Stimulated activated CD8-positive, alpha-beta memory T cell treated with anti-CD3 and anti-CD28 coated beads, Interleukin-15, amount 100 ng/mL, for 24 hours (primary cell): Measurements from ENCODE around the gene IQCM.

Experiments used
- DNase-seq: peaks from one replicate; pipeline ENCODE4 v3.0.0-alpha.2; 2020; ENCODE audit warnings: low read depth

IQCM gene

GRCh38 chr4:149709640-149710039 lies 106.0 kb downstream of the IQCM start:
- DNase-seq: no peak

- DNase-seq: no peak
These were observed 107.0 kb downstream of the IQCM start for GRCh38 chr4:149708513-149709130.

DNA sequence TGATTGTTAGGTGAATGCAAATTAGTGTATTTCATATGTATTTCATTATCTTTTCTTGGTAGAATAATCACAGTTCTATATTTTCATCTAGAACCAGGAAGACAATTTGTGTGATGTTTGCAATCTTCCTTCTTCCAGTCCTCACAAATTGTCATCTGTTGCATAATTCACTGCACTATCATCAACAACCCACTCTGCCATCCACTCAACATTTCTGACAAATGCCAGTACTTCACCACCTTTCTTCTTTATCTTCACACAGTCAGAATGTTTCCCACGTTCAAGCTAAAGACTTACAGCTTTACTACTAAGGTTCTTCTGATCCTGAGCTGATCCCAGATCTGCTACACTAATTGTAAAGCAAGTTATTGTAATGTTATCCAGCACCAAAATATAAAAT lies 107.8 kb downstream of the IQCM start:
- DNase-seq: no peak

- no peak for DNase-seq
These were observed 108.7 kb downstream of the IQCM start for GRCh38 chr4:149706942-149707341.

DNA sequence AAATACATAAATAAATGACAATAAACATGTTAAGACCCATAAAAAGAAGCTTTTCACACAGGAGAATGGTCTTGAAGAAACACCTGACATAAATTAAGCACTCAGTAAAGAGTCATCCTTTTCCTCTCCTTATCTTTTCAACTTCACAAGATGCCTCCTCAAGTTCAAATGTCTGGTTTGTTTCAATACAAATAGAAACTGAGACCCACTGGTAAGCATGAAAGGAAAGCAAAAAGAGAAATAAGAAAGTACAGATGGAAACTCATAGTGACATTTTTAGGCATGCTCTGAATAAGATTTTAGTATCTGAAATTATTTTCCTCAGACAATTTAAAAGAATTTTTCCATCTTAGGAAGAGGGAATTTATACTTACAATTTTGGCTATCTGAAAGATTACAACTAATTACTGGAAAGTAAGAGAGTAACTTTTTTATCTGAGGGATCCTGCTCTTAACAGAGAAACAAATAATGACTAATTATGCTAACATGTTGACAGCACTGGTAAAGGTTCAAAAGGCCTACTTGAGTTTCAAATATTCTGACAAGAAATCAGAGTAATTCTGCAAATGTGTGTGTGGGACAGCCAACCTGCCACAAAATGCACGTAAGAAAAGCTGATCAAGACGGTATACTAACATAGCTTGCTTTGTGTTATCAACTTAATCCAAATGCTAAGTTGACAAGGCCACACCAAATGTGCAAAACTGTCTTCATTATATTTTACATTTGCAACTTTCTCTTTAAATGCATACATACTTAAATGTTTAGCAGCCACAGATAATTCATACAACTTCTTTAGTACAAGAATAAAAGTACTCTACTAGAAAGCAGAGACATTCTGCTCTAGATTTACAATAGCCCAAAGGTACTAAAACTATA lies 113.0 kb downstream of the IQCM start:
- no peak for DNase-seq

- no peak for DNase-seq
These were observed 114.0 kb downstream of the IQCM start for GRCh38 chr4:149701435-149702156.

GRCh38 chr4:149700272-149700671 lies 115.4 kb downstream of the IQCM start:
- DNase-seq: no peak

- no peak for DNase-seq
These were observed 116.0 kb downstream of the IQCM start for GRCh38 chr4:149699642-149700041.

GRCh38 chr4:149690726-149691125 lies 124.9 kb downstream of the IQCM start:
- DNase-seq: no peak

- no peak for DNase-seq
These were observed 131.1 kb downstream of the IQCM start for GRCh38 chr4:149684516-149684915.

GRCh38 chr4:149676076-149676475 lies 139.6 kb downstream of the IQCM start:
- no peak for DNase-seq

DNA sequence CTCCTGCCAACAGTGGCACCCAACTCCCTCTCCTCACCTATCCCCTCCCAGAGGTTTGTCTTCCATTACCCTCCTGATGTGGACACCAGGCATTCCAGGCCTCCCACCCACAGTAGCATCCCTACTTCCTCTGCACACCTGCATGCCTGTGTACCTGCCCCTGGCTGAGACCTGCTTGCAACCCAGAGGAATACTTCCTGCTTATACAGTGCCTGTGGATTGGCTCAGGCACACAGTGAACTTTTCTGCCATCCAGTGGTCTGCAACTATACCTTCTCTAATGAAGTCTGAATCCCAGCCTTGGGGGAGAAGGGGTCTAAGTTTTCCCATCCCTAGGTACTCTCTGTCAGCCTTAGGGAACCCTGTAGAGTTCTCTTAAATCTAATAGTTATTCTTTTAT lies 169.9 kb downstream of the IQCM start:
- DNase-seq: no peak

DNA sequence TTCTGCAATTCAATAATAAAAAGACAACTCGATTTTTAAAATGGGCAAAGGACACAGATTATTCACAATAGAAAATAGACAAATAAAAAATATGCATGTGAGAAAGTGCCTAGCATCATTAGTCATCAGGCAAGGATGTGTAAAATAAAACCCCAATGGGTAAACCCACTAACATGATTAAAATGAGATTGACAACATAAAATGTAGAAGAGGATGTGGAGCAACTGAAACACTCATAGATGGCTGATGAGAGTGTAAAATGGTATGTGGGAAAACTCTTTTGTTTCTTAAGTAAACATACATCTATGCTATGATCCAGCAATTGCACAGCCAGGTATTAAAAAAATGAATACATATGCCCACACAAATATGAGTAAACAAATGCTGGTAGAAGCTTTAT lies 177.6 kb downstream of the IQCM start:
- DNase-seq: no peak

DNA sequence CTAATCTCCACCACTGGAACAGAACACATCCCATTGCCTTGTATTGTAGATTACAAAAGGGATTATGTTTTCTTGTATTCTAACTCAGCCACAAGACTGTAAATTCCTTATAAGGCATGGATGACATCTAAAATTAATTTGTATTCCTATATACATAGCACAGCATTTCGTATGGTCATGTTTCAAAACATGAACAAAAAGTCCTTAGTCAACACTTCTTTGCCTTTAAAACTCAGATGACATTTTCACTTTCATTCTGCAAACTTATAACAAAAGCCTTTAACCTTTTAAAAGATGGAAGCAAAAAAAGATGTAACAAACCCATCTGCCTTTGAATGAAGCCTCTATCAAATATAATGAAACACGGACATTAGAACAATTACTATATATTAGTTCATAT lies 181.3 kb downstream of the IQCM start:
- no peak for DNase-seq

- no peak for DNase-seq
These were observed 184.0 kb downstream of the IQCM start for GRCh38 chr4:149631629-149632028.

- DNase-seq: no peak
These were observed 185.6 kb downstream of the IQCM start for GRCh38 chr4:149630064-149630463.

DNA sequence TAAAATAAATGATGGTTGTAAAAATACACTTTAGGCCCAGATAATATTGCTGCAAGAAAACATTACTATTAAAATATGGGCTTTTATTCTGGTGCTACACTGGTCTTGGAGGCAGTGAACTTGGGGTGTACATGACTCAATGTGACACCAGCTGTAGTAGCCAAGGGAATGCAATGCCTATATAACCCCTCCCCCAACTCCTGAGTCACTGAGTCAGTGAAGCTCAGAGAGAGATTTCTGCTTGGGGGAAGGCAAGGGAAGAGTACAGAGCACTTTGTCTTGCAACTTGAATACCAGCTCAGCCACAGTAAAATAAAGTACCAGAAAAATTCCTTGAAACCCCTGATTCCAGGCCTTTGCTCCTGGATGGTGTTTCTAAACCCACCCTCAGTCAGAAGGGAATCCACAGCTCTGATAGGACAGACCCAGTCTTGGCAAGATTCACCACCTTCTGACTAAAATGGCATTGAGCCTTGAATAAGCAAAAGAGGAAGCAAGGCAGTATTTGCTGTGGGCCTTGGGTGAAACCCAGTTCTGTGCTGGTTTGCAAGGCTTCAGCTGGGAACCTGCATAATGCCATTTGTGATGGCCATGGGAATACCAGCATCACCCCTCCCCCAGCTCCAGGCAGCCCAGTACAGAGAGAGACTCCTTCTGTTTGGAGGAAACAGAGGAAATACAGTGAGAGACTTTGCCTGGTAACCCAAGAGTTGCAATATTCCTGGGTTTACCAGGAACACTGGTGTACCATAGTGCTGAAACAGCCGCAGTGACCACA lies 209.9 kb downstream of the IQCM start:
- DNase-seq: no peak

GRCh38 chr4:149604827-149605226 lies 210.8 kb downstream of the IQCM start:
- no peak for DNase-seq

GRCh38 chr4:149595500-149595899 lies 220.1 kb downstream of the IQCM start:
- DNase-seq: no peak

GRCh38 chr4:149589826-149590225 lies 225.8 kb downstream of the IQCM start:
- DNase-seq: no peak

- no peak for DNase-seq
These were observed 230.9 kb downstream of the IQCM start for GRCh38 chr4:149584722-149585121.

DNA sequence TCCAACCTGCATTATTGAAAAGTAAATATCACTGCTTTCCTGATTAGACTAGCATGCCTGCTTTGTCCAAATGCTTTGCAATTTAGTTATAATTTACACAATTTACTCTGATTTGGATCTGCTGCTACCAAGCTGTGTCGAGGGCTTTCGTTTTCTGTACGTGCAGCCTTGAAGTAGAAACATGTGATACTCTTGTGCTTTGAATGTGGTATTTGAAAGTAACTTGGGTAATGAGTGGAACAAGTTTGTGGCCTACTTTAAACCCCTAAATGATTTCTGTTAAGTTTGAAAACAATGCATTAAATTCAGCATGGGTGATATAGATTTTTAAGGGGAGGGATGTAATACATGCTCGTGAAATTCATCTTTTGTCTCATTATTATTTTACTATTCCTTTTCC lies 240.7 kb downstream of the IQCM start:
- no peak for DNase-seq
